GM18499 (cell line): Measurements from ENCODE around the gene IFITM5.
"Not testable (repeated sequence)": the region's sequence is repeated elsewhere in the genome, so short reads cannot be mapped to it uniquely, and the experiment has no call there.

Source experiments
- ATAC-seq: cut with Tn5 transposase; IDR thresholded peaks from one replicate; pipeline ENCODE4 v1.9.1; 2021; ENCODE audit warnings: moderate number of reproducible peaks; ENCODE audit not compliant: insufficient read depth, unreplicated experiment

IFITM5 gene

GRCh38 chr11:286977-287820 lies 12.1 kb downstream of the IFITM5 start:
- not testable (repeated sequence) for ATAC-seq

- ATAC-seq: no peak
These were observed 13.5 kb downstream of the IFITM5 start for GRCh38 chr11:285894-286220.

- ATAC-seq: no peak
These were observed 14.1 kb downstream of the IFITM5 start for GRCh38 chr11:285021-285893.

GRCh38 chr11:284105-285020 lies 15.0 kb downstream of the IFITM5 start:
- ATAC-seq: no peak

- no peak for ATAC-seq
These were observed 15.8 kb downstream of the IFITM5 start for GRCh38 chr11:283405-284104.

GRCh38 chr11:282630-283360 lies 16.5 kb downstream of the IFITM5 start:
- ATAC-seq: no peak

GRCh38 chr11:282171-282570 lies 17.2 kb downstream of the IFITM5 start:
- ATAC-seq: no peak

- ATAC-seq: no peak
These were observed 17.7 kb downstream of the IFITM5 start for GRCh38 chr11:281486-282161.

GRCh38 chr11:280706-281485 lies 18.4 kb downstream of the IFITM5 start:
- no peak for ATAC-seq

GRCh38 chr11:279966-280705 lies 19.2 kb downstream of the IFITM5 start:
- no peak for ATAC-seq

GRCh38 chr11:279040-279965 lies 20.0 kb downstream of the IFITM5 start:
- no peak for ATAC-seq

- no peak for ATAC-seq
These were observed 21.1 kb downstream of the IFITM5 start, which contains the start of gene NLRP6 for GRCh38 chr11:278001-278951. Gene NLRP6, plus strand, starts transcription at chr11:278407. Its CDS starts 163 bp downstream, at chr11:278570.

GRCh38 chr11:276219-276618 lies 23.1 kb downstream of the IFITM5 start:
- ATAC-seq: no peak

- ATAC-seq: no peak
These were observed 26.5 kb downstream of the IFITM5 start for GRCh38 chr11:272931-273198.

GRCh38 chr11:272195-272930 lies 27.0 kb downstream of the IFITM5 start:
- no peak for ATAC-seq
